ENCODE data around the gene BTAF1. TPM values are rescaled to one million over a fixed set of nuclear protein-coding genes. Genes with fewer than 3 reads are reported as not detected.

BTAF1 gene
- total RNA-seq, 3 donors from 2014 or later (not counting 1 experiment from before 2014, with no cell fraction given), result 77.3 to 88.7 (median 80.7) TPM

- no peak overlapping the region for H3K4me3 ChIP-seq (ENCODE audit: low read length)
- H3K9me3 ChIP-seq (ENCODE audit: control insufficient read depth, insufficient read depth, low read length), result no peaks in the 10 kb centered on the region
- no peaks in the 10 kb centered on the region for H3K36me3 ChIP-seq (ENCODE audit: control insufficient read depth, insufficient read depth, low read length)
- no peaks in the 10 kb centered on the region for H3K27me3 ChIP-seq (ENCODE audit: control insufficient read depth, insufficient read depth, low read length)
- Mint-ChIP-seq H3K9me3 (no peaks in the 10 kb centered on the region), H3K27me3 (ENCODE audit: low read depth in 2 of 2) (no peaks in the 10 kb centered on the region), H3K27ac (no peak overlapping the region), H3K36me3 (no peaks in the 10 kb centered on the region), H3K4me3 (no peak overlapping the region), H3K4me1 (peaks cover 8 to 14% of the 10 kb centered on the region in 2 donors)
- H3K27ac ChIP-seq (ENCODE audit: low read length), result no peak overlapping the region
- no peak for ATAC-seq
- TF ChIP-seq CTCF (IDR thresholded peaks at IDR 0.05), result no peak
- DNase-seq, result no peak
- H3K4me1 ChIP-seq (ENCODE audit: control insufficient read depth, insufficient read depth, low read length), result peaks cover 5% of the 10 kb centered on the region
- WGBS (ENCODE audit: insufficient coverage), result 85% methylated on average over 4 of the region's 5 CpGs
- intact Hi-C loops (cut with micrococcal nuclease), result no loop called here
Measured at GRCh38 chr10:92052741-92053140, 129.2 kb downstream of the BTAF1 start.

GRCh38 chr10:92054807-92055206, 131.2 kb downstream of the BTAF1 start:
- TF ChIP-seq CTCF (IDR thresholded peaks at IDR 0.05), result no peak
- no peak for ATAC-seq
- H3K36me3 ChIP-seq (ENCODE audit: control insufficient read depth, insufficient read depth, low read length), result no peaks in the 10 kb centered on the region
- no peaks in the 10 kb centered on the region for H3K9me3 Mint-ChIP-seq
- no peaks in the 10 kb centered on the region for H3K27me3 Mint-ChIP-seq (ENCODE audit: low read depth in 2 of 2)
- no peaks in the 10 kb centered on the region for H3K36me3 Mint-ChIP-seq
- H3K4me3 ChIP-seq (ENCODE audit: low read length), result no peak overlapping the region
- H3K27ac ChIP-seq (ENCODE audit: low read length), result no peak overlapping the region
- no peaks in the 10 kb centered on the region for H3K4me1 ChIP-seq (ENCODE audit: control insufficient read depth, insufficient read depth, low read length)
- H3K4me3 Mint-ChIP-seq, result no peak overlapping the region
- H3K27ac Mint-ChIP-seq, result no peak overlapping the region
- no peak for DNase-seq
- H3K4me1 Mint-ChIP-seq, result peaks cover 0 to 6% of the 10 kb centered on the region in 2 donors
- intact Hi-C loops (cut with micrococcal nuclease), result no loop called here
- H3K9me3 ChIP-seq (ENCODE audit: control insufficient read depth, insufficient read depth, low read length), result no peaks in the 10 kb centered on the region
- no peaks in the 10 kb centered on the region for H3K27me3 ChIP-seq (ENCODE audit: control insufficient read depth, insufficient read depth, low read length)

DNA sequence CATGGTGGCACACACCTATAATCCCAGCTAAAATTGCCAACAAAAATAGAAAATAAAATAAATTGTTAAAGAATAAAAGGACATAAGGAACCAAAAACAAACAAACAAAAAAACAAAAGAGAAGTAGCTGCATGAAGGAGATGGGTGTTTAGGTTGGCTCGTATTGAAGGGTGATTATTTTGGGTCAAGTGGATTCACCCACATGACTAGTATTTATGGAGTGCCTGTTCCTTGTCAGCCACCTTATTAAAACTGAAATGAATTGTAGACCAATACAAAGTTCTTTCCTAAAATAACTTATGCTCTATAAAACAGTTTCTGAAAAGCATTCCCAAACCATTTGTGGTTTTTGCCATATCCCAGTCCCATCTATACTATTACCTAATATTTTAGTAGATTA, 138.7 kb downstream of the BTAF1 start:
- ATAC-seq (no peak), DNase-seq (no peak)
- TF ChIP-seq CTCF (IDR thresholded peaks at IDR 0.05), result no peak
- no peaks in the 10 kb centered on the region for H3K9me3 ChIP-seq (ENCODE audit: control insufficient read depth, insufficient read depth, low read length)
- H3K27me3 ChIP-seq (ENCODE audit: control insufficient read depth, insufficient read depth, low read length), result no peaks in the 10 kb centered on the region
- no CpG with 5 or more reads among the region's 1 CpG for WGBS (ENCODE audit: insufficient coverage)
- H3K36me3 ChIP-seq (ENCODE audit: control insufficient read depth, insufficient read depth, low read length), result no peaks in the 10 kb centered on the region
- no peaks in the 10 kb centered on the region for H3K9me3 Mint-ChIP-seq
- H3K36me3 Mint-ChIP-seq, result no peaks in the 10 kb centered on the region
- H3K27ac Mint-ChIP-seq, result no peak overlapping the region
- no peaks in the 10 kb centered on the region for H3K4me1 Mint-ChIP-seq
- no peaks in the 10 kb centered on the region for H3K27me3 Mint-ChIP-seq (ENCODE audit: low read depth in 2 of 2)
- no peak overlapping the region for H3K4me3 Mint-ChIP-seq
- intact Hi-C loops (cut with micrococcal nuclease), result no loop called here
- H3K4me3 ChIP-seq (ENCODE audit: low read length), result no peak overlapping the region
- no peak overlapping the region for H3K27ac ChIP-seq (ENCODE audit: low read length)
- H3K4me1 ChIP-seq (ENCODE audit: control insufficient read depth, insufficient read depth, low read length), result no peaks in the 10 kb centered on the region

GRCh38 chr10:92064506-92064905, 140.9 kb downstream of the BTAF1 start:
- H3K27ac Mint-ChIP-seq, result no peak overlapping the region
- no peaks in the 10 kb centered on the region for H3K27me3 Mint-ChIP-seq (ENCODE audit: low read depth in 2 of 2)
- no peaks in the 10 kb centered on the region for H3K4me1 Mint-ChIP-seq
- Histone ChIP-seq H3K27ac (ENCODE audit: low read length) (no peak overlapping the region), H3K9me3 (ENCODE audit: control insufficient read depth, insufficient read depth, low read length) (no peaks in the 10 kb centered on the region), H3K36me3 (ENCODE audit: control insufficient read depth, insufficient read depth, low read length) (no peaks in the 10 kb centered on the region), H3K4me1 (ENCODE audit: control insufficient read depth, insufficient read depth, low read length) (no peaks in the 10 kb centered on the region), H3K4me3 (ENCODE audit: low read length) (no peak overlapping the region), H3K27me3 (ENCODE audit: control insufficient read depth, insufficient read depth, low read length) (no peaks in the 10 kb centered on the region)
- TF ChIP-seq CTCF (IDR thresholded peaks at IDR 0.05), result no peak
- H3K4me3 Mint-ChIP-seq, result no peak overlapping the region
- intact Hi-C loops (cut with micrococcal nuclease), result no loop called here
- ATAC-seq (no peak), DNase-seq (no peak)
- 100% methylated on average over 2 of the region's 2 CpGs for WGBS (ENCODE audit: insufficient coverage)
- no peaks in the 10 kb centered on the region for H3K36me3 Mint-ChIP-seq
- H3K9me3 Mint-ChIP-seq, result no peaks in the 10 kb centered on the region

All from natural killer cell (primary cell).